GM13977 (cell line): ENCODE measurements around the gene RNF212B.
A peak's percentile ranks its signal among the peaks of the same experiment; 100 is the strongest.

ENCODE experiments used
- DNase-seq: peaks from one replicate; pipeline ENCODE4 v3.0.0; 2012; ENCODE audit warnings: low spot score
- CTCF ChIP-seq: IDR thresholded peaks from 2 replicates; pipeline ENCODE4 v1.5.1; 2012; ENCODE audit warnings: mild to moderate bottlenecking, control low read depth; ENCODE audit not compliant: insufficient read depth; ENCODE audit errors: extremely low read depth, missing control alignments
- in situ Hi-C: fragments of 300-500 bp; cut with MboI; formaldehyde crosslinking; loops from one replicate; pipeline ENCODE4 v1.12.0; 2022; ENCODE audit warnings: low sequenced_read_pairs, low pct_unique_long_range_greater_than_20kb, mixed read lengths, inconsistent platforms; ENCODE audit not compliant: unreplicated experiment

RNF212B gene

GRCh38 chr14:23310546-23310945, 72.8 kb downstream of the RNF212B start:
- no peak for DNase-seq
- in situ Hi-C loops, result no loop called here
- no peak for TF ChIP-seq CTCF

GRCh38 chr14:23316300-23316699, 78.6 kb downstream of the RNF212B start:
- in situ Hi-C loops, result no loop called here
- TF ChIP-seq CTCF, result no peak
- DNase-seq, result no peak

GRCh38 chr14:23319746-23320583, 82.2 kb downstream of the RNF212B start:
- in situ Hi-C loops, result no loop called here
- no peak for DNase-seq
- TF ChIP-seq CTCF, result no peak

GRCh38 chr14:23320584-23321571, 83.1 kb downstream of the RNF212B start, which contains the start of gene PABPN1:
Gene PABPN1, plus strand, starts transcription at chr14:23321457. Its CDS starts 13 bp downstream, at chr14:23321470.
- in situ Hi-C loops, result no loop called here
- no peak for TF ChIP-seq CTCF
- peak; percentile 98 for DNase-seq

- in situ Hi-C loops, result no loop called here
- no peak for TF ChIP-seq CTCF
- peak; percentile 56 for DNase-seq
These were observed 84.1 kb downstream of the RNF212B start for GRCh38 chr14:23321572-23322547.
